Ovary (tissue), 9 donors: Measurements from ENCODE around the gene PRKCD. TPM values are rescaled to one million over a fixed set of nuclear protein-coding genes. Genes with fewer than 3 reads are reported as not detected.

Experiments used
- DNase-seq, 5 donors: peaks; one replicate each; pipeline ENCODE4 v3.0.0-alpha.2; 2019 to 2020
- H3K27ac ChIP-seq, 2 donors: fragments of 200-600 bp; one replicate each; pipeline versions ENCODE4 v1.5.1 to v1.8.0; 2019 to 2022
- H3K27me3 ChIP-seq: fragments of 200-600 bp; one replicate; pipeline ENCODE4 v1.8.0; 2022
- H3K36me3 ChIP-seq: fragments of 200-600 bp; sonication (generic); one replicate; pipeline ENCODE4 v1.5.1; 2019
- H3K4me1 ChIP-seq: one replicate; pipeline ENCODE4 v1.8.1; 2013; ENCODE audit warnings: mild to moderate bottlenecking, moderate library complexity; ENCODE audit not compliant: insufficient read depth
- H3K4me3 ChIP-seq: fragments of 200-600 bp; sonication (generic); one replicate; pipeline ENCODE4 v1.5.1; 2017
- H3K9me3 ChIP-seq, 2 donors: fragments of 200-600 bp in 1 of 2; sonication (generic) in 1 of 2; one replicate each; pipeline versions ENCODE4 v1.5.1 to v1.8.1; 2013 to 2019; ENCODE audit warnings: mild to moderate bottlenecking in 1 of 2, moderate library complexity in 1 of 2
- EP300 ChIP-seq: sonication (generic); formaldehyde crosslinking; IDR thresholded peaks from one replicate; pipeline ENCODE4 v1.6.1; 2017; ENCODE audit warnings: antibody characterized with exemption
- POLR2A ChIP-seq: fragments of 450-650 bp; IDR thresholded peaks from one replicate; pipeline ENCODE4 v1.6.1; 2017; ENCODE audit warnings: antibody characterized with exemption, mild to moderate bottlenecking, moderate library complexity
- WGBS, 3 donors: extraction: QIAGEN DNeasy Blood & Tissue Kit in 1 of 3; methylation state at CpG; one replicate each; pipeline versions ENCODE4 v1.1.5 to v1.1.7; 2013 to 2017; 5-methylcytosine and 5-hydroxymethylcytosine counted together
- intact Hi-C, 4 donors: fragments of 100-400 bp; cut with DNase I; formaldehyde crosslinking; loops; one replicate each; pipeline versions ENCODE4 v1.11.0 to v1.15.1; 2022 to 2023
- polyA plus RNA-seq, 2 donors: library from polyadenylated mRNA; stranded (reverse); fragments of 200-250 nt in 1 of 2; fragments of 350-450 nt in 1 of 2; fragmentation: Illumina TruSeq in 1 of 2; extraction: RNeasy Lipid Tissue Mini Kit (QIAGEN cat#74804) in 1 of 2; gene quantifications; one replicate each; pipeline ENCODE4 v1.2.3, GENCODE V29; 2013 to 2014
- total RNA-seq, 7 donors: library from RNA; depleted of rRNA in 2 of 7; stranded (reverse); fragments of >200 nt in 2 of 7; fragmentation: NEBNext Ultra II Directional in 3 of 7; extraction: Animal tissue kit (Norgen Biotek cat#: 25700) in 3 of 7; gene quantifications; one replicate each; pipeline versions ENCODE4 v1.1.0 to v1.2.4, GENCODE V29; 2016 to 2023
- TF ChIP-seq, protein P1 (sequence below), 3 donors: fragments of 450-650 bp in 2 of 3; fragments of 200-600 bp in 1 of 3; IDR thresholded peaks; one replicate each; pipeline versions ENCODE4 v1.5.1 to v1.8.0; 2016 to 2022; ENCODE audit warnings: antibody characterized with exemption in 3 of 3, mild to moderate bottlenecking in 1 of 3
- donor health status: DM: no; HTN: no; CAD: no; lungs with moderate emphysema.
- donor health status: DM: no; HTN: no; CAD: no.
- donor health status: Bipolar disorder and iron deficiency.
- donor health status: DM: yes; HTN: yes; CAD: no.
- donor health status: DM: no; HTN: no; CAD: no.
- donor health status: DM: yes; HTN: yes; CAD: no.

PRKCD gene
- total and polyA plus RNA-seq, 9 donors, result 6.6 to 22.2 (median 15.2) TPM

GRCh38 chr3:53224536-53224935 lies 63.5 kb downstream of the PRKCD start:
- no peak overlapping the region for H3K27ac ChIP-seq
- H3K9me3 ChIP-seq, result no peaks in the 10 kb centered on the region
- intact Hi-C loops, result no loop called here
- TF ChIP-seq, protein P1, sequence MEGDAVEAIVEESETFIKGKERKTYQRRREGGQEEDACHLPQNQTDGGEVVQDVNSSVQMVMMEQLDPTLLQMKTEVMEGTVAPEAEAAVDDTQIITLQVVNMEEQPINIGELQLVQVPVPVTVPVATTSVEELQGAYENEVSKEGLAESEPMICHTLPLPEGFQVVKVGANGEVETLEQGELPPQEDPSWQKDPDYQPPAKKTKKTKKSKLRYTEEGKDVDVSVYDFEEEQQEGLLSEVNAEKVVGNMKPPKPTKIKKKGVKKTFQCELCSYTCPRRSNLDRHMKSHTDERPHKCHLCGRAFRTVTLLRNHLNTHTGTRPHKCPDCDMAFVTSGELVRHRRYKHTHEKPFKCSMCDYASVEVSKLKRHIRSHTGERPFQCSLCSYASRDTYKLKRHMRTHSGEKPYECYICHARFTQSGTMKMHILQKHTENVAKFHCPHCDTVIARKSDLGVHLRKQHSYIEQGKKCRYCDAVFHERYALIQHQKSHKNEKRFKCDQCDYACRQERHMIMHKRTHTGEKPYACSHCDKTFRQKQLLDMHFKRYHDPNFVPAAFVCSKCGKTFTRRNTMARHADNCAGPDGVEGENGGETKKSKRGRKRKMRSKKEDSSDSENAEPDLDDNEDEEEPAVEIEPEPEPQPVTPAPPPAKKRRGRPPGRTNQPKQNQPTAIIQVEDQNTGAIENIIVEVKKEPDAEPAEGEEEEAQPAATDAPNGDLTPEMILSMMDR (IDR thresholded peaks at IDR 0.05), result no peak
- TF ChIP-seq EP300, result no peak
- TF ChIP-seq POLR2A, result no peak
- 58 to 62% (median 61%) methylated on average over 5 of the region's 5 CpGs for WGBS, 3 donors
- no peaks in the 10 kb centered on the region for H3K4me1 ChIP-seq
- DNase-seq, result no peak
- H3K36me3 ChIP-seq, result no peaks in the 10 kb centered on the region
- no peaks in the 10 kb centered on the region for H3K27me3 ChIP-seq
- no peak overlapping the region for H3K4me3 ChIP-seq

DNA sequence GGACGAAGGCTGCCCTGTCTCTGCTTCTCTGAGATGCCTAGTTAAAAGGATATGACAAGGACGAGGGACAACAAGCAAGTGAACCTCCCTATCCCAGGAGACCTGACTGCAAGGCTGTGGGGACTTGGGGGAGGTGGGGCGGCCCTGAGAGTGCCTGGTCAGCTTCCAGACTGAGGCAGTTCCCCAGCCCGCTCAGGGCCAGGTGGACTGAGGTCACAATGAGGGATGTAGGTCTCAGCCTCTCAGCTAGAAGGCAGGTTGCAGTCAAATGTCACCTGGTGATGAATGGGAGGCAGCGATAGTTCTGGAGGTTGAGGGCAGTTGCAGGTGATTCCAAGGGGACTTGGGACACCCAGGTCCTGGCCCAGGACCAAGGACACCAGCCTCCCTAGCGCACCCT lies 64.2 kb downstream of the PRKCD start:
- TF ChIP-seq EP300, result no peak
- TF ChIP-seq, protein P1 (IDR thresholded peaks at IDR 0.05), result no peak
- TF ChIP-seq POLR2A, result no peak
- H3K4me3 ChIP-seq, result no peak overlapping the region
- no peaks in the 10 kb centered on the region for H3K9me3 ChIP-seq
- no peak overlapping the region for H3K27ac ChIP-seq
- WGBS, 3 donors, result 76 to 86% (median 83%) methylated on average over 6 of the region's 6 CpGs
- no peaks in the 10 kb centered on the region for H3K27me3 ChIP-seq
- H3K36me3 ChIP-seq, result no peaks in the 10 kb centered on the region
- intact Hi-C loops, result no loop called here
- no peaks in the 10 kb centered on the region for H3K4me1 ChIP-seq
- DNase-seq, result no peak

GRCh38 chr3:53225651-53226050 lies 64.6 kb downstream of the PRKCD start:
- Histone ChIP-seq H3K36me3 (no peaks in the 10 kb centered on the region), H3K9me3 (no peaks in the 10 kb centered on the region), H3K4me1 (no peaks in the 10 kb centered on the region), H3K4me3 (no peak overlapping the region), H3K27me3 (no peaks in the 10 kb centered on the region), H3K27ac (no peak overlapping the region)
- no peak for TF ChIP-seq POLR2A
- no peak for TF ChIP-seq EP300
- TF ChIP-seq, protein P1 (IDR thresholded peaks at IDR 0.05), result no peak
- DNase-seq, result no peak
- intact Hi-C loops, result no loop called here
- WGBS, 3 donors, result 80 to 85% (median 82%) methylated on average over 7 of the region's 7 CpGs

- 82 to 89% (median 84%) methylated on average over 12 of the region's 12 CpGs for WGBS, 3 donors
- no peaks in the 10 kb centered on the region for H3K36me3 ChIP-seq
Observed at GRCh38 chr3:53226142-53226840, 65.3 kb downstream of the PRKCD start.

More at GRCh38 chr3:53226142-53226840, 65.3 kb downstream of the PRKCD start:
- intact Hi-C loops, result no loop called here
- Histone ChIP-seq H3K27ac (no peak overlapping the region), H3K4me1 (no peaks in the 10 kb centered on the region), H3K27me3 (no peaks in the 10 kb centered on the region), H3K4me3 (no peak overlapping the region), H3K9me3 (no peaks in the 10 kb centered on the region)
- no peak for DNase-seq
- no peak for TF ChIP-seq POLR2A
- TF ChIP-seq EP300, result no peak
- TF ChIP-seq, protein P1 (IDR thresholded peaks at IDR 0.05), result no peak
